OCI-M1 (cell line): ENCODE measurements around the gene FXYD1.
"Not testable (repeated sequence)": the region's sequence is repeated elsewhere in the genome, so short reads cannot be mapped to it uniquely, and the experiment has no call there.

Experiments used
- DNase-seq: peaks from one replicate; lab custom pipeline; 2025; lab: John Stamatoyannopoulos, UW

FXYD1 gene

GRCh38 chr19:35143231-35143715 lies 4.6 kb downstream of the FXYD1 start, which contains the start of gene FXYD7:
Gene FXYD7 (plus strand): TSS chr19:35143255. CDS start chr19:35143334, 79 bp downstream.
- no peak for DNase-seq

GRCh38 chr19:35143818-35144217 lies 5.2 kb downstream of the FXYD1 start:
- DNase-seq = no peak

- no peak for DNase-seq
These were observed 5.6 kb downstream of the FXYD1 start for GRCh38 chr19:35144259-35144599.

- DNase-seq = peak; percentile 30
These were observed 6.2 kb downstream of the FXYD1 start for GRCh38 chr19:35144600-35145436.

- peak; percentile 23 for DNase-seq
These were observed 8.3 kb downstream of the FXYD1 start for GRCh38 chr19:35146746-35147459.

- DNase-seq = no peak
These were observed 10.8 kb downstream of the FXYD1 start for GRCh38 chr19:35149463-35149862.

- no peak for DNase-seq
These were observed 11.8 kb downstream of the FXYD1 start for GRCh38 chr19:35150445-35150844.

- DNase-seq = no peak
These were observed 12.8 kb downstream of the FXYD1 start for GRCh38 chr19:35151273-35152065.

GRCh38 chr19:35153129-35153522 lies 14.5 kb downstream of the FXYD1 start:
- DNase-seq = not testable (repeated sequence)

GRCh38 chr19:35153701-35154524 lies 15.3 kb downstream of the FXYD1 start:
- DNase-seq = peak; percentile 67

GRCh38 chr19:35154525-35155406 lies 16.1 kb downstream of the FXYD1 start, which contains the start of gene FXYD5:
Gene FXYD5 (plus strand): TSS chr19:35154735. CDS start chr19:35155551, 816 bp downstream.
- DNase-seq = peak; percentile 93

- no peak for DNase-seq
These were observed 16.8 kb downstream of the FXYD1 start for GRCh38 chr19:35155441-35155840.

GRCh38 chr19:35155981-35156672 lies 17.5 kb downstream of the FXYD1 start:
- no peak for DNase-seq

- no peak for DNase-seq
These were observed 18.0 kb downstream of the FXYD1 start for GRCh38 chr19:35156673-35157014.

GRCh38 chr19:35157431-35157830 lies 18.8 kb downstream of the FXYD1 start:
- DNase-seq = no peak

- DNase-seq = no peak
These were observed 21.0 kb downstream of the FXYD1 start for GRCh38 chr19:35159606-35160005.

GRCh38 chr19:35160629-35161433 lies 22.2 kb downstream of the FXYD1 start:
- DNase-seq = no peak

GRCh38 chr19:35161434-35161743 lies 22.8 kb downstream of the FXYD1 start:
- no peak for DNase-seq
